Measurements from ENCODE around the gene HIF3A.

The HIF3A gene

DNA sequence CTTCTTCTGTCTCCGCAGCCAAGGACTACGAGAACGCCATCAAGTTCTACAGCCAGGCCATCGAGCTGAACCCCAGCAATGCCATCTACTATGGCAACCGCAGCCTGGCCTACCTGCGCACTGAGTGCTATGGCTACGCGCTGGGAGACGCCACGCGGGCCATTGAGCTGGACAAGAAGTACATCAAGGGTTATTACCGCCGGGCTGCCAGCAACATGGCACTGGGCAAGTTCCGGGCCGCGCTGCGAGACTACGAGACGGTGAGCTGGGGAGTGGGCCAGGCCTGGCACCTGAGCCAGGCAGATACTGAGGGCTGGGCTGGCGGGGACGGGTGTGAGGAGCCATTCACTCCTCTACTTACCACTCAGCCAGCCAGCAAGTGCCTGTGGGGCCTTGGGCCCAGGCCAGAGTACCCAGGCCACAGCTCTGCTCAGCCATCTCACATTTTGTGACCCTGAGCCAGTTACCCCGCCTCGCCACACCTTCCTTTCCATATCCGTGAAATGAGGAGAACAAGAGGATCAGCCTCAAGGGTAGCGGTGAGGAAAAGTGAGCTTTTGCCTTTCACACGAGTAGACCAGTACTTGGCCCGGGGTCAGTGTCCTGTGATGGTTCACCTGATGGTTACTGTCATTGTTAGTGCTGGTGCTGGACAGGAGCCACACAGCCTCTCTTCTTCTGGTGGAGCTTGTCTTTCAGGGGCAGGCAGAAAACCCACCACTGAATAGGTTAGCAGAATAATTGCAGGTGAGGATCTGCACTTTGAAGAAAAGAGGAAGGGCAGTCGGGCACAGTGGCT lies 57.1 kb downstream of the HIF3A start:
- peaks cover 29% of the 10 kb centered on the region for H3K36me3 ChIP-seq (ENCODE audit: control insufficient read depth, insufficient read depth, low read length)

DNA sequence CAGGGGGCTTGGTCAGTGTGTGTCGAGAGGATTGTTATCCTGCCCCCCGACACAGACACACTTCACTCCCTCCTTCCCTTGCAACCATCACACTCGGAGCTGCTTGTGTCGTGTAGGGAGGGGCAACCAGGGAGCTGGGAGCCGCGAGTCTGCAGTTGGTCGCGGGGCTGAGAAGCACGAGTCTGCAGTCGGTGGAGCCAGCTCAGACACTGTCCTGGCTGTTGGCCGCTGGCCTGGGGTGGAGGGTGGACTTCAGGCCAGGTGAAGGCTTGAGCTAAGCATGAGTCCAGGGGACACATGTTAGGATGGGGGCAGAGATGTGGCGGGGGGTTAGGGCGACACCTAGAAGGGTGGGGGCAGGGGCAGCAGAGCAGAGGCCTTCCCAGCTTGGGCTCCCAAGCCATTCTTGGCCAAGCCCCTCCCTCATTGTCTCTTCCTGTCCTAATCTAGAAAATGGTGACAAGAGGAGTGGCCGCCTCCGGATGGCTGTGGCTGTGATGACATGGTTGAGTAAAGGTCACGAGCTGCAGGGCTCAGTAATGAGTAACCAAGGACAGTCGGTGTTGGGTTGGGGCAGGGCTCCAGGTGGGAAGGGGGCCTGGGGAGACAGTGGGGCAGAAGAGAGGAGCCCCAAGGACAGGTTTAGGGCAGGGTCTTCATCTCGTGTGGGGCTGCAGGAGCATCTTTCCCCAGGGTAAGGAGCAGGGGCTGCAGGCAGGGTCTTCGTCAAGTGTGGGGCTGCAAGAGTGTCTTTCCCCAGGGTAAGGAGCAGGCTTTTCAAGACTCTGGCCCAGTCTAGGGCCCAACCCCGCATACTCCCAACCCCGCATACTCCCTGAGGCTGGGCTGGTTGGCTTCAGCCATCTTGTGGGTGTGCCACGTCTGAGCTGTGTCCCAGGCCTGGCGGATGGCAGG lies 58.6 kb downstream of the HIF3A start:
- Histone ChIP-seq H3K4me3 (replicated peaks; ENCODE audit: low read depth, low read length) (no peak overlapping the region), H3K27me3 (replicated peaks; ENCODE audit: control insufficient read depth, insufficient read depth, low read length) (no peaks in the 10 kb centered on the region), H3K36me3 (ENCODE audit: control insufficient read depth, insufficient read depth, low read length) (peaks cover 29% of the 10 kb centered on the region)
- TF ChIP-seq, protein P1, sequence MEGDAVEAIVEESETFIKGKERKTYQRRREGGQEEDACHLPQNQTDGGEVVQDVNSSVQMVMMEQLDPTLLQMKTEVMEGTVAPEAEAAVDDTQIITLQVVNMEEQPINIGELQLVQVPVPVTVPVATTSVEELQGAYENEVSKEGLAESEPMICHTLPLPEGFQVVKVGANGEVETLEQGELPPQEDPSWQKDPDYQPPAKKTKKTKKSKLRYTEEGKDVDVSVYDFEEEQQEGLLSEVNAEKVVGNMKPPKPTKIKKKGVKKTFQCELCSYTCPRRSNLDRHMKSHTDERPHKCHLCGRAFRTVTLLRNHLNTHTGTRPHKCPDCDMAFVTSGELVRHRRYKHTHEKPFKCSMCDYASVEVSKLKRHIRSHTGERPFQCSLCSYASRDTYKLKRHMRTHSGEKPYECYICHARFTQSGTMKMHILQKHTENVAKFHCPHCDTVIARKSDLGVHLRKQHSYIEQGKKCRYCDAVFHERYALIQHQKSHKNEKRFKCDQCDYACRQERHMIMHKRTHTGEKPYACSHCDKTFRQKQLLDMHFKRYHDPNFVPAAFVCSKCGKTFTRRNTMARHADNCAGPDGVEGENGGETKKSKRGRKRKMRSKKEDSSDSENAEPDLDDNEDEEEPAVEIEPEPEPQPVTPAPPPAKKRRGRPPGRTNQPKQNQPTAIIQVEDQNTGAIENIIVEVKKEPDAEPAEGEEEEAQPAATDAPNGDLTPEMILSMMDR (IDR thresholded peaks at IDR 0.05; ENCODE audit: insufficient read depth, low read length, poor library complexity, severe bottlenecking): no peak
- DNase-seq (ENCODE audit: extremely low read depth, insufficient read length): no peak

More for the DNA sequence above, 57.1 kb downstream of the HIF3A start:
- DNase-seq (ENCODE audit: extremely low read depth, insufficient read length): no peak
- Histone ChIP-seq H3K4me3 (replicated peaks; ENCODE audit: low read depth, low read length) (no peak overlapping the region), H3K27me3 (replicated peaks; ENCODE audit: control insufficient read depth, insufficient read depth, low read length) (no peaks in the 10 kb centered on the region)
- TF ChIP-seq, protein P1 (IDR thresholded peaks at IDR 0.05; ENCODE audit: insufficient read depth, low read length, poor library complexity, severe bottlenecking): no peak

DNA sequence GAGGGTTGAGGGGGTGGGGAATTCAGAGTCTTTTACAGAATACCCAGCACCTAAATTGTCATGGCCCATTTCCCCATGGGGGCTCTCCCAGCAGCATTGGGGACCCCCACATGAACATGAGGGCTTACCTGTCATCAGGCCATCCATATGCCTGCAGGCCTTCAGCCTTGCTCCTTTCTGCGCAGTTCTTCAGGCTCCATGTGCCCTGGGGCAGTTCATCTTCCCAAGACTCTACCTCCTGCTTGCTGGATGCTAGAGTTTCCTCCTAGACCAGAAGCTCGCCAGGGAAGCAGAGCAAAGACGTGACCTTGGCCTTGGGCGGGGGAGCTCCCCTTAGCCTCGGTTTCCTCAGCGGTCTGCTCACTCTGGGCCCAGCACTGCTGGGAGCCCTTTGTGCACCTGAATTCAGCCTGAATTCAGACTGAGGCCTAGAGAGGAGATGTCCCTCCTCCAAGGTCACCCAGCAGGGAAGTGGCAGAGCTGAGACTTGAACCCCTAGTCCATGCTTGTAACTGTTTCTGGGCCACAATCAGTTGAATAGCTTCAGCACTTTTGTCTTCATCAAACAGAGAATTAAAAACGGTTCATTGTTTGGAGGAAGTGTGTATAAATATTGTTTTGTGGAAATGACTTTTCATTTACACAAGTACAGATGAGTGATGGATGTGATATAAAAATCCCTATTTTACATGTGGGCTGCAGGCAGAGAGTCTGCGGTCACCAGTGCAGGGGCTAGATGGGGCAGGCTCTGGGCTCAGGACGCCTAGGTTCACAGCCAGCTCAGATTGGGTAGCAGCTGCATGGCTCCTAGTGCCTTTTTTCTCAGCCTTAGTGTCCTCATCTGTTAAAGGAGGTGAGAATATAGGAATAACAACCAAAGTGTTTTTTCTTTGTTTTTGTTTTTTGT lies 59.6 kb downstream of the HIF3A start:
- H3K4me3 ChIP-seq (replicated peaks; ENCODE audit: low read depth, low read length): no peak overlapping the region
- TF ChIP-seq, protein P1 (IDR thresholded peaks at IDR 0.05; ENCODE audit: insufficient read depth, low read length, poor library complexity, severe bottlenecking): no peak
- peaks cover 29% of the 10 kb centered on the region for H3K36me3 ChIP-seq (ENCODE audit: control insufficient read depth, insufficient read depth, low read length)
- no peak for DNase-seq (ENCODE audit: extremely low read depth, insufficient read length)
- H3K27me3 ChIP-seq (replicated peaks; ENCODE audit: control insufficient read depth, insufficient read depth, low read length): no peaks in the 10 kb centered on the region

- Histone ChIP-seq H3K36me3 (ENCODE audit: control insufficient read depth, insufficient read depth, low read length) (peaks cover 22% of the 10 kb centered on the region), H3K4me3 (replicated peaks; ENCODE audit: low read depth, low read length) (no peak overlapping the region), H3K27me3 (replicated peaks; ENCODE audit: control insufficient read depth, insufficient read depth, low read length) (no peaks in the 10 kb centered on the region)
- no peak for DNase-seq (ENCODE audit: extremely low read depth, insufficient read length)
- TF ChIP-seq, protein P1 (IDR thresholded peaks at IDR 0.05; ENCODE audit: insufficient read depth, low read length, poor library complexity, severe bottlenecking): no peak
Observed at GRCh38 chr19:46357846-46358583, 61.2 kb downstream of the HIF3A start.

DNA sequence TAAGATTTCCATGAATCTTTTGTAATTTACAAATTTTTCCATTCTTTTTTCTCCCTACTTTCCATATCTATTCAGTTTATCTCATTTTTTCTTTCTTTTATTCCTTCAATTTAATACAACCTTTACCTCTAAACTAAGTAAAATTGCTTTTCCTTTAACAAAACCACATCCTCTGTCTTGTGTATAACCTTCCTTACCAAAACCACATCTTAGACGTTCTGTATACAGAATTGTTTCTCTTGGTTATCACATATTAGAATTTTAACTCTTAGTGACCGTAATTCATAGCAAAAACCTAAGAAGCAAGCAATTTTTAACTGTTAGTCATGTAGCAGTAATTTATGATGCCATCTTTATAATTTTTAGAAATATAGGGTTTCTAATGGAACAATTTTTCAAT lies 65.1 kb downstream of the HIF3A start:
- TF ChIP-seq, protein P1 (IDR thresholded peaks at IDR 0.05; ENCODE audit: insufficient read depth, low read length, poor library complexity, severe bottlenecking): no peak
- DNase-seq (ENCODE audit: extremely low read depth, insufficient read length): no peak
- Histone ChIP-seq H3K36me3 (ENCODE audit: control insufficient read depth, insufficient read depth, low read length) (peaks cover 7% of the 10 kb centered on the region), H3K27me3 (replicated peaks; ENCODE audit: control insufficient read depth, insufficient read depth, low read length) (no peaks in the 10 kb centered on the region), H3K4me3 (replicated peaks; ENCODE audit: low read depth, low read length) (no peak overlapping the region)

Data from GM06990 (cell line).